Suppressor macrophage (primary cell): ENCODE results near the gene ASB6.
"Not testable (repeated sequence)": the region's sequence is repeated elsewhere in the genome, so short reads cannot be mapped to it uniquely, and the experiment has no call there.

ENCODE experiments used
- DNase-seq, 4 experiments: peaks; one replicate each; pipeline ENCODE4 v3.0.0-alpha.2; 2020 to 2022

Gene ASB6

DNA sequence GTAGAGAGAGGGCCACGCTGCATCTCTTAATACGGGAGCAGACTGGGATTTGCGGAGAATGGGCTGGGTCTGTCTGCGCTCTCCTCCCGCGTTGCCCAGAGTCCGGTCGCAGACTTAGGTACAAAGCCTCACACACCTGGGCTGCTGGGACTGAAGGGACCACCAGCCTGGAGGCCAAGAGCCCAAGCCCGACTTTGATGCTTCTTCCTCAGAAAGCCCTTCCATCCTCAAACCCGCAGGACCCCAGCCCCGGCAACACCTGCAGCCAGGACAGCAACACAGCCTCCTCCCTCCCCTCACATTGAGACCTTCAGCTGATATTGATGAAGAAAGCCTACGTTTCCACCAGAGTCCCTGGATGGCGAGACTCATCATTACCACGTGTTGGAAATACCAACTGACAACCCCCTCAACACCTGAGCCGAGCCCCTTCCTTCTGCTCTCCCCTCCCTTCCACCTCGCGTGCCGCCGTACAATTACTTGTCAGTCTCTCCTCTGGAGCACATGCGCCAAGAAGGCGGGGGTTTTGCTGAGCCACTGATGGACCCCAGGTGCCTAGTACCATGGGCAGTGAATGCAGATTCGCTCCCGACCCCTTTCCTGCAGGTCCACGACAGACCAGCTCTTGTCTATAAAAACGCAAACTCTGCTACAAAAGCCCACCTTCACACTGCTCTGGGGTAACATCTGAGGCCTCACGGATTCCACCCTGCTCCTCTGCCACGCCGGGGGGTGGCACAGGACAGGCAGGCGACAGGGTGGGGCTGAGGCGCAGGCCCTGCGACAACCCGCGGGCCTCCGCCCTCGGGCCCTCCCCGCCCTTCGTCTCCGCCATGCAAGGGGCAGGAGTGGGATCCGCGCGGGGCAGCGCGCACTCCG is 841 bp downstream of the ASB6 start:
- no peak for DNase-seq

DNA sequence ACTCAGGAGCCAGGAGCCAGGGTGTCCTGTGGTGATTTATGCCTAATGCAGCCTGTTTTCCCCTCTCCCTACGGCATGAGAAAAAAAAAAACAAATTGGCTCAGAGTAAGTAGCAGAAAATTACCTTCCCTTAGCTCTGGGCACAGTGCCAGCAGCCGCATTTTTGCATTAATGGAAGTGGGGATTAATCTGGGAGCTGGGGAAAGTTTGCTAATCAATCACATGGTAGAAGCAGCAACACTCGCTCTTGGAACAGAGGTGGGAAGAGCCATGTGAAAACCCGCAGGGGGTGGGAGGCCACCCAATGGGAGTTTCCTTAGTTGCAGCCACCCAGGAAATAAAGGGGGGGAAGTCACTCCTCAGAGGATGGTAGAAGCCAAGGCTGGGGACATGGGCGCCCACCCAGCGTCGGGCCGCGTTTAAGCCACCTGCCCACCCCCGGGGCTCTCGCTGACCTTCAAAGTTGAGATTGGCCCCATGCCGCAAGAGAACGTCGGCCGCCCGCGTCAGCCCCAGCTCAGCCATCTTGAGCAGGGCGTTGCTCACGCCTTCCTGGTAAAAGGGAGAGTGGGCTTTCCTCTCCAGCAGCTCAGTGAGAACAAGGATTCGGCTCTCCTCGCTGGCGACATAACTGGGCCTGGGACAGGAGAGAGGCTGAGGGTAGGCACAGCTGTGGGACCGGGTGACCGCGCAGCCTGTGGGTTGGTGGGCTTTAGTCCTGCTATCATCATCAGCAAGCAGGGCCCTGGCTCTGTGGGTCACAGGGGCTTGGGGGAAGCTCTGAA is 1.7 kb downstream of the ASB6 start:
- DNase-seq: peak in 3 of 4 experiments; percentile 22 to 39 (median 23)

DNA sequence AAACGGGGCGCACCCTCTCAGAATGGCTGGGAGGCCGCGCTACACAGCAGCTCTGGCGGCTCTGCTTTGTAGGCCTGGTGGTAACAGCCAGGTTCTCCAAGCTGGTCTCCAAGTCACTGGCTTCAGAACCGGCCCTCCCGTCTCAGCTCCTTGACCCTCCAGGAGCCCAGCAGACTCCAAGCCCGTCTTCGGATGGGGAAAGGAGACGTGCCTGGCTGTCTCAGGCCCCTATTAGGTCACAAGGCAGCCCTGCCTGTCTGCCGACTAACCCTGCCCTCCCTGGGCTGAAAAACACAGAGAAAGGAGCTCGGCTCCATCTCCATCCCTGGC is 2.2 kb downstream of the ASB6 start:
- DNase-seq: no peak

DNA sequence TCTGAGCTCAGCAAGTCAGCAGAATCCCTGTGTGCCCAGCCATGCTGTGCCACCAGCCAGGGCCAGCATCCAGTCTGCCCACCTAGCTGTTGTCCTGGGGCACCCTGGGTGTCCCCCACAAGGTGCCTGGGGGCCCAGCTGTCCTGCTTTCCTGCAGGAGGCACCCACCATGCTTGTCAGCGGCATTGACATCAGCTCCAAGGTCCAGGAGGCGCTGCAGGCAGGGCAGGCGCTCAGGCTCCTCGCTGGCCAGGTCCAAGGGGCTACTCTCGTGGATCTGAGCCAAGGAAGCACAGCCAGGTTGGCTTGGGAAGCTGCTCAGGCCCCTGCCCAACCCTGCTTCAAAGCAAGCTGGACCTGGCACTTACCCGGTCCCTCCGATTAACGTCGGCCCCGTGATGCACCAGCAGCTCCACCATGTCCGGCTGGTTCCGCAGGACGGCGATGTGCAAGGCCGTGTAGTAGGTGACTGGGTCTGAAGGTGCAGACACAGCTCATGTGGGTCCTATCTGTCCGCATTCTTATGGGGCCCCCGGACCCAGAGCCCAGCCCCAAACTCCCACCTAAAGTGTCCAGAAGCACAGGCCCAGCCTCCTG is 2.8 kb downstream of the ASB6 start:
- DNase-seq: no peak

- DNase-seq: peak; percentile 58 to 83 (median 74)
These were observed 4.1 kb downstream of the ASB6 start for GRCh38 chr9:129637673-129638439.

DNA sequence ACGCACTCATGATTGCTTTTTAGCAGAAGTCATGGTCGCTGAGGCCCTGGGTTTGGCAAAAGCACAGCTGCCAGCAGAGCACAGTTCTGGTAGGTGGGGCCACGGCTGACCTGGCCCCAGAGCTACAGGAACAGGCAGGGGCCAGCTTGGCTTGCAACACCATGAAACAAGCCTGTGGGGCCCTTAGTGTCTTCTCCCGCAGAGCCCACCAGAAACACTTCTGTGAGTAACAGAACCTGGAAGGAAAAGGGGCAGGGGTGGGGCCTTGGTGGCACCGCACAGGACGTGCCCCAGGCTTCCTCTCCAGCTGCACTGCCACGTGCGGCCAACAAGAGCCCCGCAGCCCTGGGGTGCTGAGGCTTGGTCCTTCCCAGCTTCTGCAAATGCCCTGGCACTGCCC is 4.8 kb downstream of the ASB6 start:
- DNase-seq: peak in 3 of 4 experiments; percentile 20 to 42 (median 20)

GRCh38 chr9:129636343-129636742 is 5.6 kb downstream of the ASB6 start:
- DNase-seq: not testable (repeated sequence)

DNA sequence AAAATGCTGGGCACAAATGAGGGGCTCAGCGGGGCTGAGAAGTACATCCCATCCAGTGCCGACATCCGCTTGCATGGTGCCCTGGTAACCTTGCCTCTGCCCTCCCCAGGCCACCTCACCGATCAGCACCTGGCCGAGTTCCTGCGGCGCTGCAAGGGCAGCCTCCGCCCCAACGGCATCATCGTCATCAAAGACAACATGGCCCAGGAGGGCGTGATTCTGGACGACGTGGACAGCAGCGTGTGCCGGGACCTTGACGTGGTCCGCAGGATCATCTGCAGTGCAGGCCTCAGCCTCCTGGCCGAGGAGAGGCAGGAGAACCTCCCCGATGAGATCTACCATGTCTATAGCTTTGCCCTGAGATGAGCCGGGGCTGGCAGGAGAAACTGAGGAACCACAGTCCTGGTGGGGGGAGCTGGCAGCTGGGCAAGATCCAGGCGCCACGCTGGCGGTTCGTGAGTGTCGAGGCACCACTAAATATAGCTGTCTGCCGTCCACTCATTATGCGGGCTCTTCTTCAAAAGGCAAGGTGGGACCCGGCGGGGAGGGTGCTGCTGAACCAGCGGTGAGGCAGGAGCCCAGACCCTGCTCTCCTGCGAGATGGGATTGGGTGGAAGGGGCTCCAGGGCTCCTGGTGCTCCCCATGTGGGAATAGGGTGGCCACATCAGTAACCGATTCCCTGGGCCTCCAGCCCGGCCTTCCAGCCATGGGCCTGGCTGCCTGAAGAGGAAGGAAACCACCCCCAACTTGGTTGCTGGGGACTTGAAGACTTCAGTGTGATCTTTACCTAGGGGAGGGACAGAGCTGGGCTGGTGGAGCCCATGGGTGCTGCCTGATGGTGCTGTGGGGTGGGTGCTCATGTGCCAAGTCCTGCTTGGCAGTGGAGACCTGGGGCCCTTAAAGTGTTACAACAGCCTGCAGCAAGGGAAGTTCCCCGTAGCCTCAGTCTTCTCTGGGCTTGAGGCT is 6.6 kb downstream of the ASB6 start:
- DNase-seq: peak; percentile 26 to 67 (median 55)

DNA sequence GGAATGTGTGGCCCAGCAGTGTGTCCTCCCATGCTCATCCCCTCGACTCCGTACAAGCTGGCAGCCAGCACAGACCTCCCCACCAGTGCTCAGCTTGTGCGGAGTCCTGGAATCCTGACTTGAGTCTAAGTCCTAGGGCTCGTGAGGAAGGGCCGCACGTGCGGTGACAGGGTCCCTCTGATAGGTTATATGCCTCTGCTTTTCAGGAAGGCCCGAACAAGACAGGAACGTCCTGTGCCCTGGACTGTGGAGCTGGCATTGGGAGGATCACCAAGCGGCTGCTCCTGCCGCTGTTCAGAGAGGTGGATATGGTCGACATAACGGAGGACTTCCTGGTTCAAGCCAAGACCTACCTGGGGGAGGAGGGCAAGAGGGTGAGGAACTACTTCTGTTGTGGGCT is 8.1 kb downstream of the ASB6 start:
- DNase-seq: no peak

DNA sequence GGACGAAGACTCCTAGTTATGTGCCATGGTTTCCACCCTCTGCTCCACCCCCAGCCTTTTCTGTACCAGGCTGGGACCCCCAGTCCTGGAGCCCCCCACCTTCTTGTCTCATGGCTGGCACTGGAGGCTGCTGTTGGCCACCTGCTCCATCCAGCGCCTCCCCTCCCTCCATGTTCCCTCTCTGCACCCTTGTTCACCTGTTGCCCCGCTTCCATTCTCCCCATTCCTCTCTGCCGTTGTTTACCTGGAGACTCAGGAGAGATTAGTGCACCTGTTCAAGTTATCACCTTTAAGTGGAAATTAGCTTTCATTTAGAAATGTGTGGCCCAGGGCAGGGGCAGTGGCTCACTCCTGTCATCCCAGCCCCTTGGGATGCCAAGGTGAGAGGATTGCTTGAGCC is 8.7 kb downstream of the ASB6 start:
- DNase-seq: no peak

DNA sequence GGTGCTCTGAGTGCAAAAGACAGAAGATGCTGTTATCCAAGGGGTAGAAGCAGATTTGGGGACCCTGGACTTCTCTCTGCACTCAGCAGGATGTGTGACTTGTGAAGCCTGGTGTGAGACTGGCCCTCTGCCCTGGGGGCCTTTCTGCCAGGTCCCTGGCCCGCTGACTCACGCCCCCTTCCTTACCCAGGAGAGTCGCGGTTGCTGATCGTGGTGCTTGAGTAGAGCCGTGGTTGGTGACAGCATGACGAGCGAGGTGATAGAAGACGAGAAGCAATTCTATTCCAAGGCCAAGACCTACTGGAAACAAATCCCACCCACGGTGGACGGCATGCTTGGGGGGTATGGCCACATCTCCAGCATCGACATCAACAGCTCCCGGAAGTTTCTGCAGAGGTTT is 9.5 kb downstream of the ASB6 start:
- no peak for DNase-seq

DNA sequence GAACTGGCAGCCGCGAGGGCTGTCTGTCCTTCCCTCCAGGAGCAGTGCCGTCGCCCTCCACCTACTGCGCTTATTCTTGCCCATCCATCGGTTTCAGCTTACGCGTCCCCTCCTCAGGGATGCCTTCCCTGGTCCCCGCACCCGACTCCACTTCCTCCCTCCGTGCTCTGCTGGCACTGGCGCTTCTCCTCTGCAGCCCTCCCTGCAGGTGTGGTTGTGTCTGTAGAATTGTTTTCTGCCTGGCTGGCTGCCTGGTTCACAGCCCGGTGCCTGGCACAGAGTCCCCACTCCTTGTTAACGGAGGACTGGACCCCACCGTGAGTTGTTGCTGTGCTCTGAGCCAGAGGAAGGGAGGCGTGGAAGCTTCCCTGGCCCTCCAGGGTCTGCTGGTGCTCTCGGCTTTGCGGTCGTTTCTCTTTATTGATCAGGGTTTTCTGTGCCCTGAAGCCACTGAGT is 10.2 kb downstream of the ASB6 start:
- no peak for DNase-seq

DNA sequence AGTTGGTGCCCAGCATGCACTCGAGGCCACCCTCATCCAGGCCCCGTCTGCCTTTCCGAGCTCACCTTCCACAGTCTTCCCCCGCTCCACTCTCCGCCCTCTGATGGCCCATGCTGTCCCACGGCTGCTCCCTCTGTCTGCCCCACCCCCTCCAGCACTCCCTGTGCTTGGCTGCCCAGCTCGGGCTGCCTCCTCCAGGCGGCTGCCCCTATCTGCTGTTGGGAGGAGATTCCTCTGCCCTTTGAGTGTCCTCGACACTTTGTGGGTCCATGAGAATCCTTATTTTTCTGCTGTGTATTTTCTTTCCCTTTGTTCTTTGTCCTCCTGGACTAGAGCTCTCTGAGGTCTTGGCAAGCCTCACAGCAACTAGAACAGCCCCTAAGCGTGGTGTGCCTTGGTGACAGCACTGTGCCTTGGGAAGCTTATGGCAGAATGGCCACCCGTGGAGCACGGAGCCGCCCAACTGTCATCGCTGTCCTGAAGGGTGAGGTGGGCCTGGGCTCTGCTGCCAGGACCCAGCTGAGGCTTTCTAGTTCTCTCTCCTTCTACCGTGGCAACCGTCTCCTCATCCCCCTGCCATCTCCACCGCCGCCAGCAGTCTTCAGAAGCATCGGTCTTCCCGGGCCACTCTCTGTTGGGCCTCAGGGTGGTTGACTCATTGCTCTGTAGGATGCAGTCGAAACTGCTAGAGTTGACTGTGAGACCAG is 10.8 kb downstream of the ASB6 start:
- DNase-seq: no peak

DNA sequence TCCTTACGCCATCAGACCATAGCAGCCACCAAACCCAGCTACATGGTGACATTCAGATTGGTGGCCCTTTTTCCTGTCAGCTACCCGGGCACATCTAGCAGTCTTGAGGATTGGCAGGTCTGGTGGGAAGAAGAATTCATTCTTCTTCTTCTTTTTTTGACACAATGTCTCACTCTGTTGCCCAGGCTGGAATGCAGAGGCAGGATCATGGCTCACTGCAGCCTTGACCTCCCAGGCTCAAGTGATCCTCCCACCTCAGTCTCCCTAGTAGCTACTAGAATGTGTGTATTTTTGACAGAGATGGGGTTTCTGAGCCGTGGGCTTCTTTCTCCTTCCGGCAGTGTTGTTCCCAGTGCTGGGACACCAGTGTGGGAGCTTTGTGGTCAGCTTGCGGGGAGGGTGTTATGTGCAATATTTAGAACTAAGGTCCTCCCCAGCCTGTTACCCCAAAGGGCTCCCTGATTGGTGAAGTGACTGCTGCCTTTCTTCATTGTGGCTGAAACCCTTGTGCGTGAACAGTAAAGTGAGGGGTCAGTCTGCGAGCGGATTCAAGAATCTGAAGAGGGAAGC is 12.6 kb downstream of the ASB6 start:
- DNase-seq: peak; percentile 37 to 70 (median 56)

DNA sequence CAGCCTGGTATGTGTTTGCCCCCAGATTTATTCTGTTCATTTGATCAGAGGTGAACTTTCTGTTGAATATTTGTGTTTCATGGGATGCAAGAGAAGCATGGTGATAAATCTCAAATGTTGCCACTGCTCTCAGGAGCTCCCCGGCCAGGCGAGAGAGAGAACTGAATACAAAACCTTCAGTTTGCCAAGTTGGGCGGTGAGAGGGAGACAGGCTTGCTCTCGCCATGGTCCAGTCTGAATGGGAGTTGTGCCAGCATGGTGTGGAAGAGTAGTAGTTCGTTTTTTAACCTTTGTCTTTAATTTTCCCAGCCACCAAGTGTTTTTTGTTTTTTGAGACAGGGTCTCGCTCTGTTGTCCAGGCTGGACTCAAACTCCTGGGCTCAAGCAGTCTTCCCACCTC is 13.2 kb downstream of the ASB6 start:
- DNase-seq: no peak

DNA sequence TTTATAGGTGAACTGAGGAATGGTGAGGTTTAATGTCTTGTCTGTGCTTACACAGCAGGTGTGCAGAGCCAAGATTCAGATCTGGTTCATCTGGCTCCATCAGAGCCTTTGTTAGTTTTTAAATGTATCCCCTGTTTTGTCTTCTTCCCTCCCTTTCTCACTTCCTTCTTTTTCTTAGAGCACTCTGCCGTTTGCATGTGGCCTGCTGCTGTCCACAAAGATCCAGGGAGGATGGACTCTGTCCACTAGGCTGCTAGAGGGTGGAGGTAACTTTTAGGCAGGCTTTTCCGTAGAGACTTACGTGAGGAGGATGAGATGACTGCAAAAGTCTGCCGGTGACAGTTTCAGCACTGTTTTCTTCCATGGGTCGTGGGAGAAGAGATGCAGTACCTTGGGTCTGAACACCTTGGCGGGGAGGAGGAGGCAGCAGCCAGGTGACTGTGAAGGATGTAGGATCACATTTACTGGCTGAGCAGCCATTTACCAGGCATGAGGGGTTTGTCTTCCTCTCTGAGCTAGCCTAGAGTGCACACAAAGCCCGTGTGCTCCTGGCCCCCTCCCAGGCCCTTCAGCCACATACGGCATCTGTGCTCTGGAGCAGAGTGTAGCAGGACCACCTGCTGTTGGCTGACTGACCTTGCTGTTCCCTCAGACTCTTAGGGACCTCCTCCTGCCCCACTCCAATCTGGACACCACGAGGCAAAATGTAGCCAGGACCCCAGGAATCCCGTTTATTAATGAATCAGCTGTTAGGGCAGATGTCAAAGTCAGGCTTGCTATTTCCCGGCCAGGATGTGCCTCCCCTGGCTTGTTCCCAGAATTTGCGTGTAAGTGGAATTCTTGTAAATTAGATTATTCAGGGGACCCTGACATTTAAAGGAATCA is 14.2 kb downstream of the ASB6 start:
- DNase-seq: no peak

DNA sequence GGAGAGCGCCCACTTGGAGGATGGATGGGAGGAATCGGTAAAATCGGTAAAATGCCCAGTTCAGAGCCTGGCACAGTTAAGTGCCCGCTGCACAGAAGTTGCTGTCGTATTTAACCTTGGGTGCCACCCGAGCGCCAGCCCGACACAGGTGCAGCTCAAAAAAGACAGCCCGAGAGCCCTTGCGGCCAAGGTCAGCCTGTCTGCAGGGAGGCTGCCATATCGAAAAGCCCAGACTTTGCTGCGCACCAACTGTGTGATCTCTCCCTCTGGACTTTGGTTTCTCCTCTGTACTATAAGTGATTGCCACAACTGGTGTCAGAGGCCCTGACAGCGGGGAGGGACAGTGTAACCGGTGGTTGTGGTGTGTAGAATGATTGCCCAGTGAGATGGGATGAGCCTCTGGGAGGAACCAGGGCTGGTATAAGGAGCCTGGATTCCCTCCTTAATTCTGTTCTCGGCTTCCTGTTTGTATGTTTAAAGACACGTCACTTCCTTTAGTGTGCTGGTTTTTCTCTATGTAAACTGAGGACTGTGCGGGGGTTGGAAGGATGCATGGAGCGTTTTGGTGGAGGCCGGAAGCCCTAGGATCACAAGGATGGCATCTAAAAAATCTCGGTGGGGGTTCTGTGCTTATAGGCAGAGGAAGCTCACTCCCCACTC is 15.2 kb downstream of the ASB6 start:
- peak; percentile 40 to 58 (median 44) for DNase-seq

- peak; percentile 93 to 96 (median 95) for DNase-seq
These were observed 15.8 kb downstream of the ASB6 start, which contains the start of gene NTMT1 for GRCh38 chr9:129626079-129626624. Gene NTMT1 (plus strand): TSS chr9:129626163. CDS start chr9:129632704, 6,541 bp downstream.
